NCI-H2029 (cell line): ENCODE data around the gene UNG.

Source experiments
- DNase-seq: peaks from one replicate; lab custom pipeline; 2025; lab: John Stamatoyannopoulos, UW

Gene UNG

DNA sequence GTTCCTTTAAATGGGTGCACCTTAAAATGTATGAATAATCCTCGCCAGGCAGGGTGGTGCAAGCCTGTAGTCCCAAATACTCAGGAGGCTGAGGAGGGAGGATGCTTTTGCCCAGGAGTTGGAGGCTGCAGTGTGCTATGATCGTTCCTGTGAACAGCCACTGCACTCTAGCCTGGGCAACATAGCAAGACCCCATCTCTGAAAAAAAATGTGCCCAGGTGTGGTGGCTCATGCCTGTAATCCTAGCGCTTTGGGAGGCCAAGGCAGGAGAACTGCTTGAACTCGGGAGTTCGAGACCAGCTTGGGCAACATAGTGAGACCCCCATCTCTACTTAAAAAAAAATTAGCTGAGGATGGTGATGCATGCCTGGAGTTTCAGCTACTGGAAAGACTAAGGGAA lies 58.6 kb downstream of the UNG start:
- DNase-seq: no peak

DNA sequence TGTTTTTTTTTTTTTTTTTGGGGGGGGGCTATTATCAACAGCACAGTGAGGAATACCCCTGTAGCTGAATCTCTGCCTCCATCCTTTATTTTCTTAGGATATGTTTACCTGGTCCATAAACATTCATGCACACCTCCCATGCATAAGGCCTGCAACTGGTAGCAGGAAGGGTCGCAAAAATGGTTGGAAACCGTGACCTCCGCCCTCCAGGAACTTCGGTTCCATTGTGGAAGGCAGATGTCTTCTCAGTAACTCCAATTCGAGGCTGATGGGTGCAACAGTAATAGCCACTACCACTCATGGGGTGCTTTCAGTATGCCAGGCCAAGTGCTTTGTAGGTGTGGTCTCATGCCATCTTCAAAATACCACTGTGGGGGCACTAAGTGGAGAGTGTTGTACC lies 59.2 kb downstream of the UNG start:
- no peak for DNase-seq

DNA sequence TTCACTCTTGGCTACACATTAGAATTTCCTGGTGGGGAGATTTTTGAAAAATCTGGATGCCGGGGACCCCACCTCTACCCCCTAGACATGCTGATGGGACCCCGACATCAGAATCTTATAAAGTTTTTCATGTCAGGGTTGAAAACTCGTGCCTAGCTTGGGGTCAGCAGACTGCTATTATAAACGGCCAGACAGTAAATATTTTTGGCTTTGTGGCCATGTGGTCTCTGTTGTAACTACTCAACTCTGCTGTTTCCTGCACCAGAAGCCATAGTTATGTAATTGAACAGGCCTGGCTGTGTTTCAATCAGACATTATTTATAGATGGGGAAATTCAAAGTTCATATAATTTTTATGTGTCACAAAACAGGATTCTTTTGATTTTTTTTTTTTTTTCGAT lies 60.6 kb downstream of the UNG start:
- no peak for DNase-seq

DNA sequence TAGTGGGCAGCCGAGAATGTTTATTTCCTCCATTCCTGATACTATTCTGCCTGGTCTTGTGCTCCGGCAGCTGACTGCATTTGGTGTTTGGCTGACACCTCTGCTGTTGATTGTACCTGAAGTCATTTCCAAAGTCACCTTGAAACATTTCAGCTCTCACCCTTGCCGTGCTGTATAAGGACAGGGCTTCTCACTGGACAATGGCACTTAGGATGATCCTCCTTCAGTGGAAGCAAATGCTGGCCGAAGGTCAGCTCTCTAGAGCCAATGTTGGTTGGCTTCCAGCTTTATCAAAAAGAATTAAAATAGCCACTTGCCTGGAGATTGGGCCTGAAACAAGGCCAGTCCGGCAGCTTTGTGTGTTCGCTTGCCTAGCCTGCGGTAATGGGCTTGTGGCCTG lies 63.0 kb downstream of the UNG start:
- no peak for DNase-seq
